KG1 (cell line): ENCODE measurements around the gene DNAL4.
A peak's percentile ranks its signal among the peaks of the same experiment; 100 is the strongest.

ENCODE experiments used
- DNase-seq: peaks from one replicate; lab custom pipeline; 2025; lab: John Stamatoyannopoulos, UW

DNAL4 gene

DNA sequence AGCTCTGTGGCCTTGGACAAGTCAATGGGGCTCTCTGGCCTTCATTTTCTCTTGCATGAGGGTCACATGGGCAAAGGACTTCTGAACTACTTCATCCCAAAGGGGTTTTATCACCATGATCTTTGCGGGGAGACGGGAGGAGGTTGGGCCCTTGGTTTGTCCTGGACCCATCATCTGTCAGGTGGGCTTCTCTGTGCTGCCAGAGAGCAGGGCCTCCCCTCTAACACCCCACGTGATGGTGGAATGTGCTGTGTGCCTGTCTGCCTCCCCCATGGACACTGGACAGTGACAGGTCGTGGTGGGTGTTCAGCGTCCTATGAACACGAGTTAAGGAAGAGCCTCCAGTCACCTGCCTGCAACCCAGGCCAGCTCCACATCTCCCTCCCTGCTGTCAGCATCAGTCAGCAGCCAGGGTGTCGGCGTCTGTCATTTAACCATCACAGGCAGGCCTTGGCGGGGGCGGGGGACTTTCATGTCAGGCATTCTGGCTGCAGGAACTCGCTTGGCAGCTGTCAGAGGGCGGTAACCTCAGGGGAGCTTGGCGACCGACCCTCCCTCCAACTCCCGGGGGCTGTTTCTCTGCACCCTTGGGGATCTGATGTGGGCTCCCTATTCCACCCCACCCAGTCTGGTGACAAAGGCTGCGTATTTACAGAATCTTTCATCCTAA is 35.5 kb downstream of the DNAL4 start:
- no peak for DNase-seq

DNA sequence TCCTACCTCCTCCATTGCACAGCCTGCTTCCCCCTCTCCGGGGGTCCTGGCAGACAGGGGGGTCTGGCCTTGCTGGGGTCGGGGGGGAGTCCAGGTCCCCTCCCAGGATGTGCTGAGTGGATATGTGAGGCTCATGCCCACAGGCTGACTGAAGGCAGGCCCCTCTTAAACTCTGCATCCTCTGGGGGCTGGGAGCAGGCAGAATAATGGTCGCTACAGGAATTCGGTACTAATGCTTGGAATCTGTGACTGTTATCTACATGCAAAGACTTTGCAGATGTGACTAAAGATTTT is 36.5 kb downstream of the DNAL4 start:
- DNase-seq, result no peak

DNA sequence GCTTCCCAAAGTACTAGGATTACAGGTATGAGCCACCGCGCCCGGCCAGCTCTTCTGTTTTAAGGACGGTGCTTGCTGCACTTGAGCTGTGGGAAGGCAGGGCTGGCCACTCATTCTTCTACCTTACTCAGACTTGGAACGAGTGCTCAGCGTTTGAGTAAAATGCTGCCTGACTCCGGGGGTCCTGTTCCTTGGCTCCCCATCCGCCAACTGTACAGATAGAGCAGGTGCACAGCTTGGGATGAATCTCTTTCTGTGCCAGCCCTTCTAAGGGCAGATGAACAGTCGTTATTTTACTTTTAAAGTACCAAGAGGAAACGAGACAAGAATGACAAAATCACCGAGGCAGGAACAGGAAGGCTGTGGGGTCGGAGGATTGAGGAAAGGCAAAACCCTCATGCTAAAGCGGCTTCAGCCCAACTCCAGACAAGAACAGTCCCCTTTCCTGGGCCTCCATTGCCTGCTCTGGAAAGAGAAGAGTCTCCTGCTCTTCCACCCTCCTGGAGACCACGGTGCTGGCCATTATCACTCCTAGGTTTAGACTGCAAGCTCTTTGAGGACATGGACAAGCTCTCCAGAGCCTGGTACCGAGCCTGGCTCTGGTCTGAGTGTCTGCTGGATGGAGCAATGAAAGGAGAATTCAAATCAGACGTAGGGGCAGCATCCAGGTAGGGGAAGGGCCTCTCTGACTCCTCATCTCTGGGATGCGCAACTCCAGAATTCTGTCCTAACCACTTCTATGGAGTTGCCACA is 37.1 kb downstream of the DNAL4 start:
- peak; percentile 20 for DNase-seq

DNA sequence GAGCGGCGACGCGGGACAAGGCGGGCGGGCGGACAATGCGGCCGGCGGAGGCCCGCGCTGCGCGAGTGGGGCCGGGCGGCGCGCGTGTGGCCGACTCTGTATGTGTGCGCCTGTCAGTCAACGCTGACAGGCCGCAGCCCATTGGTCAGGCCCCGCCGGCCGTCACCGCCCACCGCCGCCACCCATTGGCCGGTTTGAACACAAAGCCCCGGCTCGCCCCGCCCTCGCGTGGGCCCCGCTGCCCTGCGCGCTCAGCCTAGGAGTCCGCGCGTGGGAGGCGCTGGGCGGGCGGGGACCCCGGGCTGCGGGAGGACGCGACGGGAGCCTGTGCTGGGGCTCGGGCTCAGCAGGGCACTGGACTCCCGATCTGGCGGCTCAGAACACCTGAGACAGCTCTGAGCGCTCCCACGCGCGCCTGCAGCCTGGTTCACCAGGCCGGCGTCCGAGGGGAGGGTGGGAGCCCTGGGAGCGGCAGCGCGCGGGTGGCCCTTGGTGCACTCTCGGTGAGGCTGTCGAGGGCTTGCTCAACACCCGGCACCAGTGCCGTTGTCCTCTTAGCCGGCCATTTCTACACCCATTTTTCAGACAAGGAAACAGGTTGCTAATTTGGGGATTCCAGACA is 37.9 kb downstream of the DNAL4 start, which contains the start of gene SUN2:
TSS of gene SUN2 (minus strand) at position 88 of the 622 bp plus-strand sequence. CDS start 3,370 bp downstream, outside the sequence.
- DNase-seq, result peak; percentile 82

DNA sequence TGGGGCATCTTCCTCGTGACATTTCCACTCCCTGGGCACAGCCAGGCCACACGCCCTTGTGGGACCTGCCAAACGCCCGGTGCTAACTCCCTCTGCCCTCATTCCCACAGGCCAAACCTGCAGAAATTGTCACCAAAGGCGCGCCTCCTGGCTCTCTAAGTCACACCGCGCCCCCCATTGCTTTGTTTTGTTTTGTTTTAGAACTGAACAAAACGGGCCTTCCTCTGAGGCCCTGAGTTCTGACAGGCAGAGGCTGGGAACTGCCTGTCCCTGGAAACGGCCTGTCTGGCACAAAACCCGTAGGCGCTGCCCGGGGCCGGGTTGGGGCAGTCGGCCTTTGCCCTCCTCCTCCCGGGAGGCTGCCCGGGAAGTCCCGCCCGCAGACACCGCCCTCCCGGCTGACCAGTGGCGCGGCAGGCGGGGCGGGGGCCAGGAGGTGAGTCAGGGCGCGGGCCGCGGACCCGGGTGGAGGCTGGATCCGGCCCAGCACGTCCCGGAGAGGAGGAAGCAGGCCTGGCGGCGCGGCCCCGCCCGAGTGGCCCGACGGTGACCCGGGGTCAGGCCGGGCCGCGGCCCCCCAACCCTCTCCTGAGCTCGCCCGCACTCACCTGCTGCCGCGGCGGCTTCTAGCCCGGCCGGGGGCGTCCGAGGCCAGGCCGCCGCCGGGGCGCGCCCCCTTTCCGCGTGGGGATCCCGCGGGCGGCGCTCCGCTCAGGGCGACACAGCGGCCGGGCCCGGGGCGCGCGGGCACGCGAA is 38.6 kb downstream of the DNAL4 start:
- DNase-seq, result no peak

DNA sequence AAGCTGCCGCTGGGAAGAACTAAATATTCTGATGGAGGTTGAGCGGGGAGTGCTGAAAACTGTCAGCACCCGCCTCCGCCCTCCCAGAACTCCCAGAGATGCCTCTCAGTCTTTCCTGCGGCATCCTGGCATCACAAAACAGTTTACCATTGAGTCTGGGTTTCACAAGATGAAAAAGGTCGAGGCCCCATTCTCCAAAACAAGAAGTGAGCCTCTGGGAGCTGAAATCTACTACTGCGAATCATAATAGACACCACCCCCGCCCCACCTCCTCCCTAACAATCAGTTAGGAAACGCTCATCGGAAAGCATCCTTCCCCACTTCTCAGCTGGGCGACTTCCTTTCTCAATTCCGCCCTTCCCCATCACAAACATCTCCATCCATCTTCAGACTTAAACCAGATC is 39.2 kb downstream of the DNAL4 start:
- no peak for DNase-seq

DNA sequence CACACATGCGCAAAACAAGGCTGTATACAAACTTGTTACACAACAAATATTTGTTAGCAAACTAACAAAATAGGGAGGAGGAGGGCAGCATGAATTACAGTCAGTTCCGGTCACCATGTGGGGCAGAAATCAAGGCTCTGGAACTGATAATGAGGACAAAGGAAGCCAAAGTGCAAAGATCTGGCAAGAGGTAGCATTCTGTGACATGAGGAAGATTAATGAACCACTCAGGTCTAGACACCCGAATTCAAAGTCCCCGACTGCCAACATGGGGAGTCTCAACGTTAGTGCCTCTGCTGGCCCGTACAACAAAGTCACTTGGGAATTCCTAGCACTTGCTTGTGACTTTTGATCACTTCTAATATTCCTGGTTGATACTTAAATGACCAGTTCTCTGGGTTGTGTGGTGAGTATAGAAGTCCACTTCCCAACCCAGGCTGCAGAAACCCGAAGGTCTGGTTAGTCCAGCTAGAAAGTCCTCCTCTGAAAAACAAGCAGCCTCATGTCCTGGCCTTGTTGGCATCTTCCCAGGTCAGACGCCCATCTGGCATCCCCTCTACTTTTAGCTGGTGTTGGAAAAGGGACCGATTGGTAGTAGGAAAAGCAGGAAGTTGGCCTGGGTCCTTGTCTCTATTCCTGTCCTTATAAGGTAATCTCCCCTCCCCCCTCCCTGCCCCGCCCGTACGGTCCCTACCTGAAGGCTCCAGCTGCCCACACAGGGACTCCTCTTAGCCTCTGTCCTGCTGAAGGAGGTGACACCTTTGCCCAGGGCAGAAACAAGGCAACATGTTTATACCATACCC is 39.8 kb downstream of the DNAL4 start:
- no peak for DNase-seq

DNA sequence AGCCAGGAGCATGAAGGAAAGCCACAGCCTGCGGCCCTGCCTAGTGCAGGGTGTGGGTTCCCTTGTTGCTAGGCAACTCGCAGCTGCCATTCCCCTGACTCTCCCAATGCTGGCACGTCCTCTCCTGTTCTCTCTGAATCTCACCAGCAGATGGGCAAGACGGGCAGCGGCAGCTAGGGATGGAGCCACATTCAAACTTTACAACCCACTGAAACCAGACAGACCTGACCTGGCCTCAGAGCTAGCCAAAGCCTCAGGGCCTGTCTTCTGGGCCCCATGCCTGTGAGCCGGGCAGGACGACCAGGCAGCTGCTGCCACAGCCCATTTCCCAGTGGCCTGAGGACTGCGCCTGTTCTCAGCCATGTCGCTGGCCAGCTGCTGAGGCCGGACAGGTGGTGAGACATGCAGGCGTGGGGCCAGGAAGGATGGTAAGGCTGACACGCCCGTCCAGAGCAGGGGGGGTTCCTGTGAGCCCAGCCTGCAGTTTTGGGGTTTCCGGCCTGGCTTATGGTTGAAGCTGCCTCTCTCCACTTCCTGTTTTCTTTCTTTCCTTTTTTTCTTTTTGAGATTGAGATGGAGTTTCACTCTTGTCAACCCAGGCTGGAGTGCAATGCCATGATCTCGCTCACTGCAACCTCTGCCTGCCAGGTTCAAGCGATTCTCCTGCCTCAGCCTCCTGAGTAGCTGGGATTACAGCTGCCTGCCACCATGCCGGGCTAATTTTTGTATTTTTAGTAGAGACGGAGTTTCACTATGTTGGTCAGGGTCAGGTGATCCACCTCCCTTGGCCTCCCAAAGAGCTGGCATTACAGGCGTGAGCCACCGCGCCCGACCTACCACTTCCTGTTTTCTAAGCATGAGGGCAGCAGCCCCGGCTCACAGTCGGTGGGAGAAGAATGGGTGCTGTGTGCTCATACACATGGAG is 42.3 kb downstream of the DNAL4 start:
- peak; percentile 87 for DNase-seq

DNA sequence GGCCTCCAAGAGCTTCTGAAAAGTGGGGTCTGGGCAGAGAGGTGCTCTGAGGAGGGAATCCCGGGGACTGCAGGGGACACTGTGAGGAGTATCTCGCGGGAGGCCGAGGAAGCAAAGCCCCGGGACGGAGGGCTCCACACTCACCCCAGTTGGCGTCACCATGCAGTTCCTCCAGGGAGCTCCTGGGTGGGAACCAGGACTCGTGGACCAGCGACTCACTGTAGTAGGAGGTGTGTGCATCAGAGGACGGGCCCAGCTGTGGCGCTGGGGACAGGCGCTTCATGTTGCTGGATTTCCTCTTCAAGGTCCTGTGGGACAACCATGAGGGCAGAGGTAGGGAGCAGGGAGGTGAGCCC is 42.9 kb downstream of the DNAL4 start:
- no peak for DNase-seq

DNA sequence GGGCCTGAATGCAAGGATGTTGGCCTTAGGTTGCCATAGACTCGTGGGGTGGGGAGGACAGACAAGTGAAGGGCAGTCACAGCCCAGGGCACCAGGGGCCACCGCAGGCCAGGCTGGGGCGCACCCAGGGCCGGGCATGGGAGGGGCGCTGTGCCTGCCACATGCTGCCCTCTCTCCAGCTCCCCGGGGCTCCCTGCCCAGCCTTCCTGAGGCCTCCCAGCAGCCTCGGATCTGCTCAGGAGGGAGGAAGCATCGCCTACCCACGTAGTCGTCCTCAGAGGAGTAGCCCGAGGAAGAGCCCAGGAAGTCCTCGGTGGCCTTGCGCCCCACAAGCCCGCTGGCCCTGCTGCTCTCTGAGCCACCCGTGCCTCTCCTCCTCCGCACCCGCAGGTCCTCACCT is 43.3 kb downstream of the DNAL4 start:
- DNase-seq, result no peak

DNA sequence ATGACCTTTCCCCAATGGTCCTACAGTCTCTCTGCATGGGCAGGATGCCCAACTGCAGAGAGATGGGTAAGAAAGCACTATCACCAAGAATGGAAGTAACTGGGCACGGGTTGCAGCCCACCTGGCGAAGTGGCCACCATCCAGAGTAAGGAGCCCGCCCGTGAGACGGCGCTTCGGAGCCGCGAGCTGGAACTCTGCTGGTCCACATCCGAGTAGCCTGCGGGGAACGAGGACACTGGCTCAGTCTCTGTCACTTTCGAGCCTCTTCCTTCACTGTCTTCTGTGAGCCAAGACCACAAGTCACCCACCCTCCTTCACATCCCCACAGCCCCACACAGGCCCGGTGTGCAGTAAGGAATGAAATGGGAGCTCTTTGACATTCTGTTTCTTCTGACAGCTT is 43.8 kb downstream of the DNAL4 start:
- no peak for DNase-seq

DNA sequence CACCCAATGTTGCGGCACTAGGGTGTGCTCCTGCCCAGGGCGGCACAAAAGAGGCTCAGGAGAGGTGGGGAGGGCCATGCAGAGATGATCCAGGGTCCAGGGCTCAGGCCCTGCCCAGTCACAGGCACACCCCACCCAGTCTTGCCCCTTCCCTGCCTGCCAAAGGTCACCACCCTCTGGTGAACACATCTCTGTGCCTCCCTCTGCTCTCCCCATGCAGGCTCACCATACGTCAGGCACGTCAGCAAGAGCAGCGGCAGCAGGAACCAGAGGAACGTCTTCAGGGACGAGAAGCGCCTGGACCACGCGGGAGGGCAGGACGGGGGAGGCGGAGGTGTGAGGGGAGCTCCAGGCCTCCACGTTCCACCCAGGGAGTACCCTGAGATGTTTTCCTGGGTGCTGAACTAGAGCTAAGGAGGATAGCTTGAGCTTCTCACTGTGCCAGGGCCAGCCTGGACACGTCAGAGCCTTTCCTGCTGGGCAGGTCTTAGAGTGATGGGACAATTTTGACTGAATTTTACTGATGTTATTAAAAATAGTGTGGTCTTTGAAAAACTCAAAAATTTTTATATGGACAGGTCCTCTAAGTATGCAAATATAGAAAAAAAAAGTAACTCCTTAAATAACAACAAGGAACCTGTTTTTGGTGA is 45.3 kb downstream of the DNAL4 start:
- DNase-seq, result no peak

DNA sequence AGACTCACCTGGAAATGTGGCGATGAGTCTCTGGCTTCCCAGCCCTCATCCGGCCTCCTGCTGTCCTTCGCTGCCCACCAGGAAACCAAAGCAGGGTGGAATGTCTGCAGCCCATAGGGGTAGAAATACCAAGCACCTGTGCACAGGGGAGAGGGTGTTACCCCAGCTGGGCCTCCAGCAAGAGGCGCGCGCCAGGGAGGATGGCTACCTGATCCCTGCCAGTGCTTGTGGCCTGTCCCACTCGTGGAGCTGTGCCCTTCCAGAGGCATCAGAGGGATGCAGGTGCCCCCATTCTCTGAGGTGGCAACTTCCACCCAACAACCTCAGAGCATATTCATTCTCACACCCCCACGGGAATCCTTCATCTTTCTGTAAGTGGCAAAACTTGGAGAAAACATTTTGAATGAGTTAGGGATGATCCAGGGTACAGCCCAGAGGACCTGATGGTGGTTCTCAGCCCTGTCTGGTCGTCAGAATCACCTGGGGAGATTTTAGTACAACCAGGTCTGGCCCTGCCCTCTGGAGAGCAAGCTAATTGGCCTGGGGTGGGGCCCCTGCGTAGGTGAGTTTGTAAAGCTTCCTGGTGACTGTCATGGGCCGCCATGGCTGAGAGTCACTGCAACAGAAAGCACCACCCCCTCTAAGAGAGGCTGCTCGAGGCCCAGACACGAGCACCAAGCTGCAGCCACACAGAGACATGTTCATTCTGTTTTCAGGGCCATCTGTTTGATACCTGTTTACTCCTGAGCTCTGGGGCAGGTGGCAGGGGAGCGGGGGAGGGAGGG is 48.1 kb downstream of the DNAL4 start:
- no peak for DNase-seq

DNA sequence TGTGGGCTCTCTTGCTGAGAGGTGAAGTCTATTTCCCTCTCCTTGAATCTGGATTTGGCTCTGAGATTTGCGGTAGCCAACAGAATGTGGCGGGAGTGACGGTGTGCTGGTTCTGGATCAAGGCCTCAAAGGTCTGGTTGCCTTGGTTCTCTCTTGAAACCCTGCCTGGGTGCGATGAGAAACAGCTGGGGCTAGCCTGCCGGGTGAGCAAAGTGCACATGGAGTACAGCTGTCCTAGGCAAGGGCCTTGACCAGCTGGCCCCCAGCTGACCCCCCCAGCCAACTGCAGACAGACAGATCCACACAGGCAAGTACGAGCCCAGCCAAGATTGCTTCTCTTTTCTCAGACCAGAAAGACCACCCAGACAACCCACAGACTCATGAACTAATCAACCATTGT is 49.0 kb downstream of the DNAL4 start:
- DNase-seq, result no peak

DNA sequence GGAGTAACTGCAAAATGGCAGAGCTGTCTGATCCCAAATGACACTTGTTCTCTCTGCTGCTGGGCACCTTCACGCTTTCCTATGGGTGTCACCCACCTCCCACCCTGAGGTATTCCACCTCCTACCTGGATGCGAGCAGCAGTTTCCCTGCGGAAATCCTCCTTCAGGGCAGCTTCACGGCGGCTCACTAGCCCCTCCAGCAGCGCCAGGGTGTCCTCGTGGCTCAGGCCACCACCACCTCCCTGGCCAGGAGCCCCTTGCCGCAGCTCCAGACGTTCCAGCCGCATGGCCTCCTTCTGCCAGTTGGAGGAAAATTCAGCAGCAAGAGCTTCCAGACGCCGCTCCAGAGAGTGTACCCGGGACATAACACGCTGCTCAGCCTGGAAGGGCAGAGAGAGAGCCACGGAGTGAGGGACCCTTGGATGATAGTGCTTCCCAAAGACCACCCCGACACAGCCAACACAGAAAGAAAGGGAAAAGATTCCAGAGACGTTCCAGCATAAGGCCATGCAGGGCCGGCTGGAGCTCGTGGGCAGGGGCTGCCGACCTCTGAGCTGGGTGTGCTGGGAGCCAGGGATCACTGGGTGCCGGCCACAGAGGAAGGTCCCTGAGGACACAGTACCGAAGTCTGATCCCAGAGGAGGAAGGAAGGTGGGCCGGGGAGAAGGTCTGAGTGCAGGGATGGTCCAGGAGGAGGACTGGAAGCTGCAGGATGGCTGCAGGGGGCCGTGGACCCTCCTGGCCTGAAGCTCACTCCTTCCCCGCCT is 51.6 kb downstream of the DNAL4 start:
- no peak for DNase-seq

DNA sequence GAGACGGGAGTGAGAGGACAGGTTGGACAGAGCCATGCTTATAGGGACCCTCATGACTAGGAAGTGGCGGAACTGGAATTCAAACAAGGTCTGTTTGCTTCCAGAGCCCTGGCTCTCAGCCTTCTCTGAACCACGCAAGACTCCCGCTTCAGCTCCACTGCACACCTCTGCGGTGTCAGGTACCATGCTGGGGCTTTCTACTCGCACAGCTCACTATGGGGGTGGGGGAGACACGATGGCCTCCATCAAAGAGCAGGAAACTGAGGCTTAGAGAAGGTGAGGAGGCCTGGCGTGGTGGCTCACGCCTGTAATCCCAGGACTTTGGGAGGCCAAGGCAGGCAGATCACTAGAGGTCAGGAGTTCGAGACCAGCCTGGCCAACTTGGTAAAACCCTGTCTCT is 52.4 kb downstream of the DNAL4 start:
- DNase-seq, result no peak

DNA sequence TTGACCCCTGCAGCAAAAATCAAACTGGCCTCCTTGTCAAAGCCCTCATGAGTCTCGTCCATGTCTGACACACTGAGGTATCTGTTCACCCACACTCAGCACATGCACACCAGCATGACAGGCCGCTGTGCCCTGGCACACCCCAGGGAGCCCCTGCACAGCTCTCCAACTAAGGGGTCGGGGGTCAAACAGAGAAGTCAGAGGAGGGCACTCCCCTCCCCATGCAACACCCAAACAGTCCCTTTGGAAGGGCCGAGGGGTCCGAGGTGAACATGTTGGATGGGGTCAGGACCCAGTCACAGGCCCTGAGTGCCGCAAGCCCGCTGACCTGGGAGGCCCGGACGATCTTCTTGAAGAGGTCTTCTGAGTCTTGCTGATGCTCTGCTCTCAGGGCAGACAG is 52.8 kb downstream of the DNAL4 start:
- DNase-seq, result no peak

DNA sequence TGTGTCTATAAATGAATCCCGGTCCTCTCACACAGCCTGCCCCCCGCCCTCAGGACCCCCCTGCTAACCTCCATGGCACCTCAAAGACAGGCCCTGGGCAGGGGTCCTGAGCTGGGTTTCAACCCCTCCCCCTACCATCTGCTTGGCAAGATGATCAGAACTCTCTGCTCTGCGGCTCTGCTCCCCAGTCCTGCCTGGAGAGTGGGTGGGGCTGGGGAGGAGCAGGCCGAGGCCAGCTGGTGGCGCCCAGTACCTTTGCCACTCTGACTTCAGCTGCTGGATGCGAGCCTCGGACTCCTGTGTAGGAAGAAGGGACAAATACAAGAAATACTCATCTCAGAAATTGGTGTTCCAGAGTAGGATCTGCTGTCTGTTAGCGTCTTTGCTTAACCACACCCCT is 53.2 kb downstream of the DNAL4 start:
- DNase-seq, result no peak
